Measurements from ENCODE around the gene CACNA1H. TPM values are rescaled to one million over a fixed set of nuclear protein-coding genes. Genes with fewer than 3 reads are reported as not detected.

The CACNA1H gene
- total RNA-seq, 1 experiment from 2014 or later, result 19.7 TPM

- intact Hi-C loops (cut with micrococcal nuclease; ENCODE audit: unreplicated experiment), result no loop called here
- H3K27ac ChIP-seq (ENCODE audit: low read depth, low read length, poor library complexity, severe bottlenecking), result no peak overlapping the region
- no peak overlapping the region for H3K4me3 ChIP-seq (ENCODE audit: low read depth, low read length, poor library complexity, severe bottlenecking)
- peaks cover 47% of the 10 kb centered on the region for H3K36me3 ChIP-seq (ENCODE audit: insufficient read depth, low read length, poor library complexity, severe bottlenecking)
- H3K9me3 ChIP-seq (ENCODE audit: low read depth, low read length, poor library complexity, severe bottlenecking), result no peaks in the 10 kb centered on the region
- no peaks in the 10 kb centered on the region for H3K4me1 ChIP-seq (ENCODE audit: insufficient read depth, low read length, poor library complexity, severe bottlenecking)
- H3K27me3 ChIP-seq (replicated peaks; ENCODE audit: insufficient read depth, low read depth, low read length, poor library complexity), result no peaks in the 10 kb centered on the region
- BruUV-seq (replicated peaks), result no TSS peak
- TF ChIP-seq EZH2 (IDR thresholded peaks at IDR 0.05; ENCODE audit: borderline replicate concordance, low read depth, low read length, poor library complexity, severe bottlenecking), result no peak
- no peak for TF ChIP-seq CTCF (conservative IDR thresholded peaks at IDR 0.05; ENCODE audit: low read depth, low read length)
- CTCF ChIA-PET, result no interaction called here
- POLR2A ChIA-PET (ENCODE audit: low non-redundant PET), result no interaction called here
- no peak for DNase-seq (ENCODE audit: low spot score)
These were observed 55.4 kb downstream of the CACNA1H start for GRCh38 chr16:1208239-1208830.

- Histone ChIP-seq H3K27me3 (replicated peaks; ENCODE audit: insufficient read depth, low read depth, low read length, poor library complexity) (no peaks in the 10 kb centered on the region), H3K9me3 (ENCODE audit: low read depth, low read length, poor library complexity, severe bottlenecking) (no peaks in the 10 kb centered on the region), H3K4me1 (ENCODE audit: insufficient read depth, low read length, poor library complexity, severe bottlenecking) (no peaks in the 10 kb centered on the region), H3K36me3 (ENCODE audit: insufficient read depth, low read length, poor library complexity, severe bottlenecking) (peaks cover 42% of the 10 kb centered on the region), H3K27ac (ENCODE audit: low read depth, low read length, poor library complexity, severe bottlenecking) (no peak overlapping the region), H3K4me3 (ENCODE audit: low read depth, low read length, poor library complexity, severe bottlenecking) (no peak overlapping the region)
- DNase-seq (ENCODE audit: low spot score), result no peak
- ChIA-PET POLR2A (ENCODE audit: low non-redundant PET) (no interaction called here), CTCF (no interaction called here)
- TF ChIP-seq CTCF (conservative IDR thresholded peaks at IDR 0.05; ENCODE audit: low read depth, low read length) (no peak), EZH2 (IDR thresholded peaks at IDR 0.05; ENCODE audit: borderline replicate concordance, low read depth, low read length, poor library complexity, severe bottlenecking) (no peak)
- no TSS peak for BruUV-seq (replicated peaks)
- intact Hi-C loops (cut with micrococcal nuclease; ENCODE audit: unreplicated experiment), result no loop called here
These were observed 56.2 kb downstream of the CACNA1H start for GRCh38 chr16:1209081-1209480.

GRCh38 chr16:1210461-1210860, 57.6 kb downstream of the CACNA1H start:
- Histone ChIP-seq H3K36me3 (ENCODE audit: insufficient read depth, low read length, poor library complexity, severe bottlenecking) (peaks cover 39% of the 10 kb centered on the region), H3K27ac (ENCODE audit: low read depth, low read length, poor library complexity, severe bottlenecking) (no peak overlapping the region), H3K27me3 (replicated peaks; ENCODE audit: insufficient read depth, low read depth, low read length, poor library complexity) (no peaks in the 10 kb centered on the region), H3K9me3 (ENCODE audit: low read depth, low read length, poor library complexity, severe bottlenecking) (no peaks in the 10 kb centered on the region), H3K4me1 (ENCODE audit: insufficient read depth, low read length, poor library complexity, severe bottlenecking) (no peaks in the 10 kb centered on the region), H3K4me3 (ENCODE audit: low read depth, low read length, poor library complexity, severe bottlenecking) (no peak overlapping the region)
- no peak for DNase-seq (ENCODE audit: low spot score)
- CTCF ChIA-PET, result no interaction called here
- POLR2A ChIA-PET (ENCODE audit: low non-redundant PET), result no interaction called here
- no peak for TF ChIP-seq CTCF (conservative IDR thresholded peaks at IDR 0.05; ENCODE audit: low read depth, low read length)
- TF ChIP-seq EZH2 (IDR thresholded peaks at IDR 0.05; ENCODE audit: borderline replicate concordance, low read depth, low read length, poor library complexity, severe bottlenecking), result no peak
- BruUV-seq (replicated peaks), result no TSS peak
- intact Hi-C loops (cut with micrococcal nuclease; ENCODE audit: unreplicated experiment), result no loop called here

Data from A673 (cell line).